HG03521 (cell line): ENCODE measurements around the gene JMY.

Experiments used
- ATAC-seq: cut with Tn5 transposase; IDR thresholded peaks from one replicate; pipeline ENCODE4 v1.9.1; 2021; ENCODE audit warnings: mild to moderate bottlenecking, moderate library complexity; ENCODE audit not compliant: unreplicated experiment

JMY gene

DNA sequence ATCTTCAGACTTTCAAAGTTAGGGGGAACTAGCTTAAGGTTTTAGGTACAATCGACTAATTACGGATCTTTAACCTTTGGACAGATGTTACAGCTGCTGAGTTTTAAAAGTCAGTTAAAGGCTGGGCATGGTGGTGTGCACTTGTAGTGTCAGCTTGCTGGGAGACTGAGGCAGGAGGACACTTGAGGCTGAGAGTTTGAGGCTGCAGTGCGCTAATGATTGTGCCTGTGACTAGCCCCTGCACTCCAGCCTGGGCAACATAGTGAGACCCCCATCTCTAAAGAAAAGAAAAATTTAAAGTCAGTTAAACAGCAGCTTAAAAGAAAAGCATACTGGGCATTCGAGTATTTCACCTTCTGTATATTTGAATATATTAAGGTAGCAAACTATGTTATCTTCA is 51.4 kb downstream of the JMY start:
- no peak for ATAC-seq

DNA sequence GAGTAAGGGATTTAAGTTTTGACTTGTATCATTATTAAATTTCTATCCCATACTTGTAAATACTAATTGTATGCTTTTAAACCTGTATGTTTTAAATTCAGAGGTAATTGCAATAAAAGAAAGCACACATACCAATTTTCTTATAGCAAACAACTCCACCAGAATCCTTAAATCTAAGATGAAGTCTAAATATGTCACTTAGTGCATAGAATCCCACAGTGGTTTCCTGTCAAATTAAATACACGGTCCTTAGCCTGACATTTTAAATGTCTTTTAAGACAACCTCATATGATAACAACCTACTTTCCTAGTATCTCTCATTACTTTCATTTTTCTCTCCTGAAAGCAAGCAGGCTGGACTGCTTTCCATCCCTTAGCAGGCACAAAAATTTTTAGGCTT is 52.0 kb downstream of the JMY start:
- ATAC-seq: no peak

DNA sequence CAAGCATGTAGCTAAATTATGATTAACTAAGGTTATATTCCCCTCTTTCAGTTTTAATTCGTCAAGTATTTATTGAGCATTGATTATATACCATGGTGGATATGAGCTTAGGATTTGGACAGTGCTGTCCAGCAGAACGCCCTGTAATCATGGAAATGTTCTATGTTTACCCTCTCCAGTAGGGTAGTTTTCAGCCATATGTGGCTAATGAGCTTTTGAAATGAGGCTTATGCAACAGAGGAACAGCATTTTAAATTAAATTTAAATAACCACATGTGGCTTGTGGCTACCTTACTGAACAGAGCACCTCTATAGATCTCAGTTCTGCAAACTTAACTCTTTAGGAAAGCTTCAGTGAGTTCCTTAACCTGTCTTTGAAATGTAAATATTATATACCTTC is 59.1 kb downstream of the JMY start:
- ATAC-seq: no peak

DNA sequence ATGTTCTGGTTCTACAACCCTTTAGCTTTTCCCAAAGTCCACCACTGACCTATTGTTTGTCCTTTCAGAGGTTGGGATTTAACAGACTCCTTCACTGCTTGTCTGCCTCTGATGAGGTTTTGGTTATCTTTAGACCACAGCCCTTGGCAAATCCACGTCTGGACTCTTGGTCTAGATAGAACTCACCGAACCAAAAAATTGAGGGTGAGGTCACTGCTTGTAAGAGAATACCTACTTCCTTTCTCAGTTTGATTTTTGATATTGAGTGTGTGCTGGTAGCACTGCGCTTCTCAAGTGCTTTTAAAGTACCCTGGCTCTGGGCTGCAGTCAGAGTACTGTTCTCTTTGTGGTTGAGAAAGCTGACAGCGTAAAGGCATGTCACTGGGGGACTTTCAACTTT is 61.7 kb downstream of the JMY start:
- no peak for ATAC-seq

DNA sequence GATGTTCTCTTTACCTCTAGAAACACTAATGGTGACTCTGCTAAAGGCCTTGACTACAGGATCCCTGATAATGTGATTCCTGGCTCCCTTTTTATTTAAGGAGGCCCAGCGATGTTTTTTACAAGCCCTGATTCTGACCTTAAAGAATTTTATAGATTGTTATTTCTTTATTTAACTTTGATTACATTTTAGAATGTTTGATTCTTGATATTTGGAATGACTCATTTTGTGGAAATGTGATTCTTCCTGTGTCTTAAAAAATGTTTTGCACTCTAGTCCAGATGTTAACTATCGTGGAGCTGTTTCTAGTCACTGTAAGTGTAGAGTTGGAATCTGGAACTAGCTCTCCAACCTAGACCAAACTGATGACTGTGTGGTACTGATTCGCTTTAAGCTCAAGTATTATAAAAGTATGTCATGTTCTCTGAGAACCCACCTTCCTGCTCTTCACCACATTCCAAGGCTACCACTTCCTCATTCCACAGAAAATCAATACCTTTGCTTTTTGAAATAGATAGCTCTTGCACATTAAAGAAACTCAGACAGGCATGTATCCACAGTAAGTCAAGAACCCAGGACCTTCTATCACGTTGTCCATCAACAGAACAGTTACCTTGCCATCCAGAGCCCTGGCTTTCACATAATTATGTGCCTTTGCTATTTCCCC is 65.2 kb downstream of the JMY start:
- no peak for ATAC-seq

DNA sequence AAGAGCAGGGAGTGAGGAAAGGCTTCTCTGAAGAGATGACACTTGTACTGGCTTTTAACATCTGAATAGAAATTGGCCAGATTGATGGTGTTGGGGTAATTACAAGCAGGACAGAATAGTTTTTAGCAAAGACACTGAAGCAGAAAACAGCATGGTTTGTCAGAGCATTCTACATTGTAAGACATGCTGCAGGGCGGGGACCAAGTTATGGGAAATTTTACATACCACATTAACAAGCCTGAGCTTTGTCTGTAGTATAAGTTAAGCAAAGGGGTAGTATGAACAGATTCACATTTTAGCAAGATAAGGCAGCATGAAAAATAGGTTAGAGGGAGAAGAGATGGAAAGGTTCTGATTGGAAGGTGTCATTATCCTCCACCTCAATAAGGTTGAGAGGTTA is 66.5 kb downstream of the JMY start:
- ATAC-seq: no peak

DNA sequence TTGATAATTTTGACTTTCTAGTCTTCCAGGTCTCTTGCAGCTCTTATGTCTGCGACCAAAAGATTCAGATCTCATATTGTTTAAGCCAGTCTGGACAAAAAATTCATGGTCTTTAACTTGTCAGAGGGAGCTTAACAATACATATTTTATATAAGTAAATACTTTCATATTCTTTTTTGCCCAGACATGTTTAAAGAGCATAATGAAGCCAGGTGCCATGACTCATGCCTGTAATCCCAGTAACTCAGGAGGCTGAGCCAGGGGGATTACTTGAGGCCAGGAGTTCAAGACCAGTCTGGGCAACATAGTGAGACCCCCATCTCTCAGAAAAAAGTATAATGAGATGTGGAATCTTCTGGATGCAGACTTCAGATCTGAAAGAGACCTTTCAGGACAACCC is 69.8 kb downstream of the JMY start:
- no peak for ATAC-seq

DNA sequence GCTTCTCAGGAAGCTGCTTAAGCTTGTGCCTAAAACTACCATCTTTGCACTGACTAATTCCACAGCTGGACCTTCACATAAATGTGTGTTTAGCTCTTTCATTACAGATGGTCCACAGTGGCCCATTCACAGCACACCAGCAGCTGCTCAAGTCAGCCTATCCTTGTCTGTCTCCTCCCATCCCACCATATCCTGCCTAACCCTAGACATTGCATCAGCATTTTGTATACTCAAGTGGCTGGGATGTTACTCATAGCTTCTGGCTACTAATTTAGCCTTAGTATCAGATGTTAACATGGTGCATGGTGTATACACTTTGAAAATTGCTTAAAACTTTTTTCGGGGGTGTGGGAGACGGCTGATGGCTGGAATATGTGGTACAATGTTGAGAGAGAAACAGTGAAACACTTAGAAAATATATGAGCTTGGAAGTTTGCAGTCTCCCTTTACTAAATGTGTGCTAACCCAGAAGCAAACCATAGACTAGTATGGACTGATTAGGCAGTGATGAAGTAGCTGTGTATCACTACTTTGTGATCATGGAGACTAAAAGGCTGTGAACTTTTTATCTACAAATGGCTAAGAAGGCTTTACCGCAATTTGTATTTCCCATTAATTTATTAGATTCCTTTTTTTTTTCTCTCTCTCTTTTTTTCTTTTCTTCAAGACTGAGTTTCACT is 83.1 kb downstream of the JMY start:
- no peak for ATAC-seq

DNA sequence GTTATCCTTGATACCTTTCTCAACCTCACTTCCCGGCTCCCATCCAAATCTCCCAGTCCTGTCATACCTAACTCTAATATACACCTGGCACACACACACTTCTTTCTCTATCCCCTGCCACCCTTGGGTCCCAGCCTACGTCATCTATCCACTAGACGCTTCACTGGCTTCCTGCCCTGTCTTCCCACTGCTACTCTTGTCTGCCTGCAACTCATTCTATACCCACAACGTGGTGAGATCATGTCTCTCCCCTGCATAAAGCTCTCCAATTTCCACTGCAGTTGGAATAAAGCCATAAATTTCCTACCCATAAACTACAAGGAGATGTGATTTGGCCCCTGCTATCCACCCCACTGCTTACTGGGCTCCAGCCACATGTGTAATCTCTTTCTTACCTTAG is 93.5 kb downstream of the JMY start:
- ATAC-seq: no peak

DNA sequence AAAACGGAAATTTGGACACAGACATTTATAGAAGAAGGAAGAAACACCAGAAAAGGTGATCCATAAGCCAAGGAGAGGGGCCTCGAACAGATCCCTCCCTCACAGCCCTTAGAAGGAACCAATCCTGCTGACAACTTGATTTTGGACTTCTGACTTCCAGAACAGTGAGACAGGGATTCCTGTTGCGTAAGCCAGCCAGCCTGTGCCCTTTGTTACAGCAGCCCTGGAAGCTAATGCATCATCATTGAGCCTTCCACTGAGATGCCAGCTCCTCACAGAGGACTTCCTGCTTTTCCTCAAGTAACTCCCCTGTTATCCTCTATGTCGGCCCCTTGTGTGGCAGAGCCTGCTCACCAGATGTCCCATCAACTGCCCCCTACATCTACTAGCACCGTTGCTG is 94.1 kb downstream of the JMY start:
- ATAC-seq: no peak

DNA sequence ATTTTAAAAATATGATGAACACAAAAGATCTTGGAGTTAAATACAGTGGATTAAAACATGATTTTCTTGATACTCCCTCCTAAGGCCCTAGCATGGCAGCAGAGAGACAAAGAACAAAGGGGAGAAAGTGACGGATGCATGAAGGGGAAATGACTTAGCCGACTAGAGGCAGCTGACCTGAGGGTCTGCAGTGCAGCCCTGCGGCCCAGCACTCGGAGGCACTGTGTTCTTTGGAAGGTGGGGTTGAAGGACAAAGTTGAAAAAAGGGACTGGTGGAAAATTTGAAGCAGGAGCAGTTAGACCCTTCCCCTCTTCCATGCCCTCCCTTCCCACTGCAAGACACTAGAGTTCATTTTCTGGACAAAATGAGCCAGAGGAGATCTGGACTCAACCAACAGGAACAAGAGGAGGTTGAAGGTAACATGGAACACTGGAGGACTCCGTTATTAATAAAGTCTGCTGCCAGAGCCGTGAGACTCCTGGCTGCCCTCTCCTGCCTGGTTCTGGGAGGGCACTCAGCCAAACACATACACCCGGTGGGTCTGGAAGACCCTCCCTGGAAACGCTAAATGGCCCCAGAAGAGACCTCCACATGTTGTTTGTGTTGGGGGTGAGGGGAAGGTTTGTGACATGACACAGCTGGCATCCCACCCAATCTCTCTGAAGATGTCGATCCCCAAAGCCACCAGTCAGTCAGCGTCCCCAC is 98.1 kb downstream of the JMY start:
- no peak for ATAC-seq

DNA sequence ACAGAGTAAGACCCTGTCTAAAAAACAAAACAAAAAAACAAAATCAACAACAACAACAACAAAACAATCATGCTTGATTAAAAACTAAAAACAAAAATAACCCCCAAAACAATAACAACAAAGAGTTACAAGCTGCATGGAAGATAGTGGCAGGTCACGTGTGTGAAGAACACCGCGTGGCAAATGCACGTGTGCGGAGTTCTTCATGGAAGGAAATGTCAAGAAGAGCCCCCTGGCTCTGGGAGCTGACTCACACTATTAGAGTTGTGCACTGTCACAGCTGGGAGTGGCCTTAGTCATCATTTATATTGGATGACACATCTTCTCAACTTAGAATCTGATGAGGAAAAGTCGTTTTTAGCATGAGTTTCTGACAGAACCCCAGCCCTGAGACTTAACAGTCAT is 110.5 kb downstream of the JMY start:
- no peak for ATAC-seq

DNA sequence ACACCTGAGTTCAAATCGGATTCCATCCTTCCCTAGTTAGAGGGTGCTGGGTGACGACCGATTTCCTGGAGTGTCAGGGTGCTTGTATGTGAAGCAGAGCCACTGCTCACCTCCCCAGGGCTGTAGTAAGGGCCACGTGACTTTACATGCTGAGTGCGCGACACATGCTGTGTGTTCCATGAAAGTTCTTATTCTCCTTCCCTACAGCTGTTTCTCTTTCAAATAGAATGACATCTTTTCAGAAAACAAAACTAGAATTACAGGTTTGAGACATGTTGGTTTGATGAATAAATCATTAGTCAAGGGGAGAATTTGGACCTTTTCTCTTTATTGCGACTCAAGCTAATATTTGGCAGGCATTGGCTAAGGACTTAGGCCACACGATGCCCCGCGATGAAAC is 113.1 kb downstream of the JMY start:
- ATAC-seq: no peak

DNA sequence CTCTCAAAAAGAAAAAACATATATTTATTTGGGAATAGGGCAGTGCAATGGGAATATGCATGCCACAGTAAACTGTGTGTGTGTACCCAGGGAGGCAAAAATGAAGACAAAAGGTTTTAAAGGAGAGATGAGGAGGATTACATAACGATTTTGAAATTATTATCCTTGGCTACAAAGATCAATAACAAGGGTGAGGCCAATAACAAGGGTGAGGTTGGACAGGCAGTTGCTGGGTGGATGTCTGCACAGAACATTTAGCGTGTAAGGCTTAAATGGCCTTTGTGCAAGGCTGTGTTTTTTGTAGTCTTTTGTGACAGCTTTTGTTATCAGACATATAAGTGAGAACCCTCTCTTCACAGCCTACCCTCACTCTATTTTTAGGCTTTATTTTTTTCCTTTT is 114.0 kb downstream of the JMY start:
- ATAC-seq: no peak

DNA sequence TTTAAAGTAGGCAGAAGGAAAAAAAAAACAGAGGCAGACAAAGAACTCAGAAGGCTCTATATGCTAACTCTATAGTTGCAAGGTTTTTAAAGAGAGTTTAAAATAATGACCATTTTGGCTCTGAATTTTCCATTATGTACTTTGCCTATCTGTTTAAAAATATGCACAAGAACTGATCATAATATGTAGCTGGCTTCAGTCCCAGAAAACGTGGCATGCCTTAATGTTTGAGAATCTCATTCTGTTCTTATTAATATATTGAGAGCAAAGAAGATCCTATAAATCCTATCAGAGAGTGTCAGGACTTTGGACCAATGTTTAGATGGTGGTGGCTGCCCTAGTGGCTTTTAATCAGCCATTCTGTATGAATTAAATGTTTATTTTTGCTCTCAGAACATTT is 121.5 kb downstream of the JMY start:
- ATAC-seq: no peak
